Measurements from ENCODE around the gene CCDC57.

The CCDC57 gene

GRCh38 chr17:82058230-82058854 lies 154.3 kb downstream of the CCDC57 start:
- no peak for DNase-seq

- DNase-seq: peak in 1 of 2 experiments; percentile 4
Observed at GRCh38 chr17:82056729-82057621, 155.7 kb downstream of the CCDC57 start.

GRCh38 chr17:82055965-82056728 lies 156.5 kb downstream of the CCDC57 start:
- no peak for DNase-seq

- peak in 1 of 2 experiments; percentile 6 for DNase-seq
Observed at GRCh38 chr17:82055023-82055964, 157.3 kb downstream of the CCDC57 start.

GRCh38 chr17:82054351-82055022 lies 158.2 kb downstream of the CCDC57 start:
- peak in 1 of 2 experiments; percentile 3 for DNase-seq

GRCh38 chr17:82053556-82054263 lies 158.9 kb downstream of the CCDC57 start:
- no peak for DNase-seq

GRCh38 chr17:82053130-82053529 lies 159.5 kb downstream of the CCDC57 start:
- DNase-seq: no peak

GRCh38 chr17:82052638-82053059 lies 160.0 kb downstream of the CCDC57 start:
- no peak for DNase-seq

GRCh38 chr17:82051776-82052637 lies 160.6 kb downstream of the CCDC57 start, which contains the start of the genes GPS1 and RFNG:
GPS1 (plus strand) TSS chr17:82051898; CDS start chr17:82051932, 34 bp downstream.
RFNG (minus strand) TSS chr17:82051811; CDS start chr17:82051766, 45 bp downstream.
- DNase-seq: peak; percentile 85 to 87

All from activated CD4-positive, alpha-beta T cell treated with anti-CD3 and anti-CD28 coated beads, Interleukin-2, amount 50 U/mL, for 48 hours (primary cell).